ENCODE data around the gene TEKT3.

The TEKT3 gene

DNA sequence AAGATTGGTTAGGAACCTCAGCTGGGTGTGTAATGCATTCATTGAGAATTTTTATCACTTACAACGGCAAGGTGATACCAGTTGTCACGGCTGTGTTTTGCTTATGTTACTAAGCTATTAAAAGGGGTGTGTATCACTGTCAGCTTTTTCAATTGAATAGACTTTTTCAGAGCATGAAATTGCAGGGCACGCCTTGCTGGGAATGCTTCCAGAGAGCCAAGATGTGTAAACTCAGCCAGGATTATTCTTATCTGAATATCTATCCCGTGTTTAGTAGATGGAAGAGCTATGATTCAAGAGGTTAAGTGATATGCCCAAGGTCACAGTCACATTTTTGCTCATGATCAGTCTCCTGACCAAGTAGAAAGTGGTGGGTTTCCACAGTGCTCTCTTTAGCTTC is 6.6 kb upstream of the TEKT3 start:
- no peak for DNase-seq

DNA sequence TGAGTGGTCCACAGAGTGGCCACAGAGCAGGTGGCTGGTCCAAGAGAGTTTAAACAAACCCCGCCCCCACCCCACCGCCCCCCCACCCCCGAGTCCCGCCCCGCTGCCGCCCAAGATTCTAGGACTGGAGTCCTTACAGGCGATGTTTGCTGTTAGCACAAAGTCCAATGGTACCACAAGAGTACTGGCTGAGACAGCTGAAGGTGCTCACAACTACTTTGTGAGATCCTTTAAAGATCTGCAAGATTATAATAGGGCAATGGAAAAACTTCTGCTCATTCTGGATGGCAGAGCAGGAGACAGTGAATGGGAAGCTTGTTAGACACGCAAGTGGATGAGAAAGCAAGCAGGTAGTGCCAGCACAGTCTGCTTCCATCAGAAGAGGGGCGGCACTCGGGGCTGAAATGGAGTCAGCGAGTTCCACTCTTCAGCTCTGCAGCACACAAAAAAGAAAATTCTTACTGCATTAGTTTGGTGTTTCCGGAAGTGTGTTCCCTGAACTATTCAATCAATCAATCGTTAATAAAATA is 4.7 kb upstream of the TEKT3 start:
- no peak for DNase-seq

DNA sequence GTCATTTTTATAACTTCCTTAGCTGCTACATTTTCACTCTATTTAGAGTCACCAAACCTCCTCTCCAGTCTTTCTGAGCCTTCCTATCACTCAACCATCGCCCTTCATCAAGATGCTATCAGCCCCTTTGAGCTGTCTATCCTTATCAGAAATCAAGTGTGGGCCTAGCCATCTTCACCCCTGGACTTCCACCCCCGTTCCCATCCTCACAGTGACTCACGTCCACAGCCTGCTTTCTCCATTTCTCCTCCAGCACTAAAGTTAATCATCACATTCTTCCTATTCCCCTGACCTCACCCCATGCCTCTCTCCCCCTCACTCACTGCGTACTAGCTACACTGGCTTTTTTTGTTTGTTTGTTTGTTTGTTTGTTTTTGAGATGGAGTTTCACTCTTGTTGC is 2.4 kb upstream of the TEKT3 start:
- DNase-seq: no peak

DNA sequence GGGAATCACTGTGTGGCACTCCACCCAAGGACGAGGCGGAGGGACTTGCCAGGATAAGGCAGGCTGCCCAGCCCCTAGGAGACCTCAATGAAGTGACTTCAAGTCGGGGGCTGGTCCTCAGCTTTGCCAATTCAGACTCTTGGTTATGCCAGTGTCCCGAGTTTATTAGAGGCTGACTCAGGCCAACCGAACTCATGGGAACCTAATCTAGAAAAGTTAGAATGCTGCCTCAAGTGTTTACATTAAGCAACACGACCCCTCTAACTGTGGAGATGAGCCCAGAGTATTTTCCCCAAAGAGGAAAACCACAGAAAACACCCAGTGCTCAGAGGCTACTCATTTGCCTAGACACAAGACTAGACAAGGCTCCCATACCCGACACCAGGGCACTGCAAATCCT is 1.1 kb upstream of the TEKT3 start:
- DNase-seq: no peak

DNA sequence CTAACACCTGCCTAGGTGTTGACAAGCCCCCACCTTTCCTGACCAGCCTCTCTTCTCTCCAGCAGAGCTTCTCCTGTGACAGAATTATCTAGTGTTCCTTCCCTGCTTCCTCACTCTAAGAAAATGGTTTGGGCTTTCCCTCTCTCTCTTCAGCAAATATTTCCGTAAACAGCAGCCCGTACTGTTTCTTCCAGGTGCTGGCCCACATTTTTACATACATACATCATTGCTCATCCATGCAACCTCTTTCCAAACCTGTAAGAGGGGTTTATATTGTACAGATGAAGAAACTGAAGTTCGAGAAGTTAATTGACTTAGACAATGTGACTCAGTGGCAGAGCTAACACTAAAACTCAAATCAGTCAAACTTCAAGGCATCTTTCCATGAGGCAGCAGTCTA is 569 bp upstream of the TEKT3 start:
- DNase-seq: no peak

DNA sequence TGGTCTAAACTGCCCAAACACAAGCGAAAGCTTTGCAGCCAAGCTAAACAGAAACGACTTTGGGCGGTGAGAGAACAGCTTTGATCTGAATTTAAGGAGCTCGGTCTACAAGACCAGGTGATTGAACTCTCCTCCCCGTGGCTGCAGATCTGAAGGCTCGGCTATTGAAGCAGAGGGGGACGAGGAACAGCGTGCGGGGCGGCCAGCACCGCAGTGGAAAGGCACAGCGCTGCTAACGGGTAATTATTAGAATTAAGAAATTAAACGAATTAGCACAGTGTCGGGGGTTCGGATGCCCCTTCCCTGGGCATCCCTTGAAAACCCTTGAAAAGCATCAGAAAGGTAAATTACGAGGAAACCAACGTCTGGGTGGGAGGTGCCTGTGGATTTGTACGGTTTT is 431 bp downstream of the TEKT3 start:
- DNase-seq: no peak

DNA sequence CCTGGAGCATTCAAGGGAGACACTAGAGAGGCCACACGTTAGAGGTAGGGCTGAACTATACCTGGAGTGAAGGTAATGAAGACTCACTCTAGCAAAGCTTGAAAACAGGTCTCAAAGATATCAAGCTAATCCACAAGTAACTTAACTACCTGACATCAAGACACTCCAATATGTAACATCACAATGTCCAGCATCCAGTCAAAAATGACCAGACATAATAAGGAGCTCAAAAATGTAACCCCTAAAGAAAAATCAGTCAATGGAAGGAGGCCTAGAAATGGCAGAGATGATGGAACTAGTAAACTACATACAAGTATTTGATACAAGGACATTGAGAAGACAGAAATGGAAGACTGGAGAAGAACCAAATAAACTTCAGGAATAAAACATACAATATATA is 6.0 kb downstream of the TEKT3 start:
- DNase-seq: no peak

DNA sequence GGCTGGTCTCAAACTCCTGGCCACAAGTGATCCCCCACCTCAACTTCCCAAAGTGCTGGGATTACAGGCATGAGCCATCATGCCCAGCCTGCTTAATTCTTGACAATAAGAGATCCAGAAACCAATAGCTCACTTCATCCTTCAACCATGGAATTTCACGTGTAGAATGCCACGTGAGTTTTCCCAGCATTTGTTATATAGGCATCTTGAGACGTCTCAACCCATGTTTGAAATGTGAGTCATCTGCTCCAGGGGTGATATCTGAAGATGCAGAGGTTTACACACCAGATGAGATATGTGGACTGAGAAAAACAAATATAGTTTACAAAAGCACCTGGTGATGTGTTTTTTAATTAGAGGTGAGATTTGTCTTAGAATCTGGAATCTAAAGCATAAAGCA is 7.1 kb downstream of the TEKT3 start:
- no peak for DNase-seq

DNA sequence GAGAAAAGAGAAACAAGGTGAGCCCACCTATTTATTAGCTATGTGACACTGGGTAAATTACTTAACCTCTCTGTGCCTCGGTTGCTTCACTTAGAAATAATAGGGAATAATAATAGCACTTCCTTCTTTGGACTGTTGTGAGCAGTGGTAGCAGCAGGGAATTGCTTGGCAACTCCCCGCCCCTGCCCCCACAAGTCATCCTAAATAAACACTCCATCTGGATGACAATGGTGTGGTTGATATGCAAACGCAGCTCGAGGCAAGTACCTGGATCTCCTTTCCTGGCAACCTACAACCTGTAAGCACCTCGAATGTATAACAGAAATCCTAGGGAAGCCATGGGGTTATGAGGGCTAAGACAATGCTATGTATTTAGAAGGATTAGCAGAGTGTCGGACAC is 9.1 kb downstream of the TEKT3 start:
- no peak for DNase-seq

DNA sequence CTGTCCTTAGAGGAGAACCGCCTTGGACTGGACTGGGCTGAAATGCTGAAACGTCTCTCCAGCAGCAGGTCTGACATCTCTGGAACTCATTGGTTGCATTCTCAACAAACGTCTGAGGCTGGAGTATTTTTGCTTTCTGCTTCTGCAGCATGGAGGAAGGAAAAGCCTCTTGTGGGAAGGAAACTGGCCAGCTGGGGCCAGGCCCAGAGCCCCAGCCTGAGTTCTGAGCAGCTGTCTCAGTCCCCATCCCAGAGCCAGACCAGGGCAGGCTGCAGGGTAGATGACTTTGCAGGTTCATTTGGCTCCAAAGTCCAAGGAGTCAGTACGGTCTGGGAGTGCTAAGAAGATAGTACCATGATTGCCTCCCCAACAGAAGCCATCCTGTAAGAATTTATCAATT is 18.3 kb downstream of the TEKT3 start:
- no peak for DNase-seq

DNA sequence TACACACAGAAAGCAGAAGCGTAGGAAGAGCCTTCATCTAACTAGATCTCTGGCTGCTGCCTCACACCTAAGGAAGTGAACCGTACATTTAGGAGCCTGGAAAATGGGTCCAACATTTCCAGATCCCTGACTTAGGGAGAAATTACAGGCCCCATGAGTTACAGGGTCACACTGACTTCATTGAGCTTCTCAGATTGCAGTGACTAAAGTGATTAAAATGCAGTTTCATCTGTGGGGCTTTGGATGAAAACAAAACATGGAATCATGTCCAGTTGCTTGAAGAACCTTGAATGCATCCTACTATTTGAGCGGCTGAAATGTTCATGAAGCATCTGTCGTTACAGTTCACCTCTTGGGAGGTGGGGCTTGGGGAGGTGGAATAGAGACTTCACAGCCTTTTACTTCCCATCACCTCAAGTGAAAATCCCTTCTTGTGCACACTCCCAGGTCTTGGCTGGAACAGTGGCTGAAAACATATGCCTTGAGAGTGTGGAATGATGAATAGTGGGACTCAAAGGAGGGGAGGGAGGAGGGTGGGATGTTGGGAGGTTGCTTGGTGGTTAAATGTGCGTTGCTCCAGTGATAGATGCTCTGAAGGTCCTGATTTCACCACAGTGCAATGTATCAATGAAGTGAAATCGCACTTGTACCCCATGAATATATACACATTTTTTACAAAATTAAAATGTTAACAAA is 19.7 kb downstream of the TEKT3 start:
- DNase-seq: no peak

DNA sequence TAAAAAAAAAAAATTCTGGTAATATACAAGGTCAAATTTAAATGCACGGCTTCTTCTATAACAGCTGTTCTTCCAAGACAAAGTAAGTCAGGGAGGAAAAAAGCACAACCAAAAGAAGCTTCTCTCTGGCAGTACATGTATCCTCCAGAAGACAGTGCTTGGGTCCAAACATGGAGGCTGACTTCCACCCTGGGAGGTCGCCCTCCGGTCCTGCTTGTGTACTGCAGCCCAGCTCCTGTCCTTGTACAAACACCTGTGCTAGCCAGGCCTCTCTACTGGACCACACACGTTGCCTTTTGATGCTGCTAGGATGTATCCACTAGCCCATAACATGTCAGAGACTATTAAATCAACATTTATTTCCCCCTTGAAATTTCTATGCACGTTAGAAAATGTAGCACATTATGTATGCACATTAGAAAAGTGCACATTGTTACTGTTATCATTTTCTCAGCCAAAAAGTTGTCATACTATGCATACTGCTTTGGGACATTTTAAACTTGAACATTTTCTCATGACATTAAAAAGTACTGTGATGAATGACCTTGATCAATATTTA is 21.9 kb downstream of the TEKT3 start:
- DNase-seq: no peak

DNA sequence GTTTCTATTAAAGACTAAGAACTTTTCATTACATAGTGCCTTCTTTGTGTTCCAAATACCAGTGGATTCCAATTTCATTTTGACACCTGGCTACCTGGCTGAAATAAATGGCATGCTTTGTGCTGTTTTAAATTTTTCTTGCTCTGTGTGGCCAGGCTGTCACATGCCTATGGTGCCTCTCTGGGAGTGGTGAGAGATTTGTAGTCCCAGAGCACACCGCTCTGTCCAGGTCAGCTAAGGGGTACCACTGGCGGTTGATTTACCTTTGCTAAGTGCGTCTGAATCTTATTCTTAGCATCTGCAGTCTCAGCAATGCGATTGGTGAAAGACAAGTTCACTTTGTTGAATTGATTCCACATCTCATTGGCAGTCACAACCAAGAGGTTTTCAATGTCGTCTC is 29.4 kb downstream of the TEKT3 start:
- DNase-seq: no peak

DNA sequence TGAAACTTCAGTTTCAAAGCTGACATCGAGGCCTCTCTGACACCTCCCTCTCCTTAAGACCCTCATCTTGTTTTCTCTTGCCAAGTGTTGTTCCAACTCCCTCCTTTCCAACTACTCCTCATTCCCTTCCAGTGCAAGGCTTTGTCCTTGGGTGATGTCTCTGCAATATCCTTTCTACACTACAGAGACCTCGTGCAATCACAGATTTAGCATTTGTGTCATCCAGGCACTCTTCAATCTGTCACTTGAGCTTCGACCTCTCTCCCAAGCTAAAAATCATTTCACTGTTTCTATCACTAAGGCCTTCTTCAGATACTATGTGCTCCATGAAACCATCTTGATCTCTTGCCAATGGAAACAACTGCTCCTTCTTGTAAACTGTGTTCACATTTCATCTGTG is 31.6 kb downstream of the TEKT3 start:
- DNase-seq: no peak

DNA sequence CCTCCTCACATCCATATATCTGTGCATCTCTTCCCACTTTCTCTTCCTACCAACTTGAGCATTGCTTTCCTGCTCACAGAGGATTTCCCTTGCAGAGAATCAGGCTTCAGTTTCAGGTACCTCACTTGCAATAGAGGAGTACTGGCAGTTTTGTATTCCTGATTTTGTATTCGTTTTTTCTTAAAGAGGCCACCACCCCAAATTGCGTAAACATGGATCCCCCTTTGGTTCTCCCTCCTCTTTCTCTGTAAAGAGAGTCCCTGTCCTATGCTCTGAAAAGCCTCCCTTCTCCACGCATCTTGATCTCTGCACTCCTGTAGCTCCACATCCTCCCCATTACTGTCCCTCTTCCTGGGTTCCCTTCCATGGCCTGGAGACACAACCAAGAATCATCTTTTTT is 32.2 kb downstream of the TEKT3 start:
- no peak for DNase-seq

DNA sequence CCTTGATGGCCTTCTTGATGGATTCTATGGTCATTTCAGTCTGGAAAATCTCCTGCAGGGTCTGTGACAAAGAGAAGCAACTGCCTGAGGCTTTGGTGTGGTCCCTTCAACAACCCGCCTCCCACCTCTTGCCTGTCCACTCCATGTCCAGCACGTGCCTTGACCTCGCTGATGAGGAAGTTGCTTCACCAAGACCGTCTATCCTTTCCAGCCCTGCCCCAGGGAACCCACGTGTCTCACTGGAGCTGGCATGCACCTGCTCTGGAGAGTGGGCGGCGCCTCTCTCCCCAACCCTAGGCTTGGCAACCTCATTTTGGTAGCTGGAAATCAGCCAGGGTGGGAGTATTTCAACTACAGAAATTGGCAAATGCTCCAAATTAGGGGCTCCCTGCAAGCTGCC is 32.6 kb downstream of the TEKT3 start:
- DNase-seq: no peak

DNA sequence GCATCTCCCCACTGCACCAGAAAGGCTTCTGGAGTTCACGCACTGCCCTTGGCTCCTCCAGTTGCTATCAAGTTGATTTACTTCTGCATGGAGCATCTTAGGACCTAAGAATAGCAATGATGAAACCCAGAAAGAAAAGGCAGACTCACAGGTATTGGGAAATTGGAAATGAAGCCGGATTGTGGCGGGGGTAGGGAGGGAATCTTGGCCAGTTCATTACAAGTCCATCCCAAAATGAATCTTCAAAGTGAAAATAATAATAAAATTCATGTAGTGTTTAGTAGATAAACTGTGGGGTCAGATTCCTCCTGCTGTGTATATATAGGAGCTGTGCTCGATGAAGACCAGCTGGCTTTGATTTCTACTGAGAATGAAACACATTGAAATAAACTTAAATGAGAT is 33.7 kb downstream of the TEKT3 start:
- no peak for DNase-seq

DNA sequence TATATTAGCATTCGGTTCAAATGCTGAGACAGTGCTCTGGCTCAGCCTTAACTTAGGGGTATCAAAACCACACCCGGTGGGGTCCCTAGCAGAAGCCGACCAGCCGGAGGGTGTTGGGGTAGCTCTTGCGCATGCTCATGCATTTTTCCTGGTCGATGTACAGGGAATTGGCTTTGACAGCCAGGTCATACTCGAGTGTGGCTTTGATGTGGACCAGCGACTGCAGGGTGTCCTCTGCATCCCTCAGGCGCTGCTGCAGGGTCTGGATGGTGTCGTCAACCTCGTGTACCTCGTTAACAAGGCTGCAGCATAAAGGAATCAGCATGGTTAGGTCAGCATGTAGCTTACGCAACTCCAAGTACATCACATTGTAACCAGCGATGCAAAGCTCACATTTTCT is 37.5 kb downstream of the TEKT3 start:
- DNase-seq: no peak

DNA sequence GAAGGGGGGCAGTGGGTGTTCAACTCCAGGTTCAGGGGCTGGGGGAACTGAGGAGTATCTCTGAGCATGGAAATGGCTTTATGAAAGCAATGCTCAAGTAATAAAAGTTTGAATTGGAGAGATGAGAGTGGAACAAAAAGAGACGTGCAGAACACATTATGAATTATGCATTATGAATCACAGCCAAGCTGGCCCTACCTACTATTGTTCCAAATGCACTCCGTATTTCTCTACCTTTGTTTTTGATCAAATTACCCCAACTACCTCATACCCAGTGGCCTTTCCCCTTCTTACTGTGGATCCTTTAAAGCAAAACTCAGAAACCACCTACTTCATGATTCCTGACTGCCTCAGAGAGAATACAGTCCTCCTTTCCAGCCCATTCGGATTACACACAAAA is 38.1 kb downstream of the TEKT3 start:
- DNase-seq: no peak

DNA sequence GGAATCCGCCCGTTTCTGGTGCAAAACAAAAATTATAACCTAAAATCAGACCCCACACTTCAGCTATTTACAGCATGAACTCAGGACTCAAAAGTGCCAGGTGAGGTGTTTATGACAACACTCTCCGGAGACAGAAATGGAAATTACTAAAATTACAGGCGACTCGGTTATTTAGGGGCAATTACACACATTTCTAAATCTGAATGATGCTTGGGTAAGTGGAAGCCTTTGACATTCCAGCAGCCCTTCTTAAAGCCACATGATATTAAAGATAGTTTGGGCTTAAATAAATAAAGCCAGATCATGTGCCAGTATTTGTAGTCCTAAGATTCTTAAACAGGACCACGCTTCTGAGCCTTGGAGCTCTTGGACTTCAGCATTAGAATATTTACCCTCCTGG is 39.6 kb downstream of the TEKT3 start:
- DNase-seq: no peak

DNA sequence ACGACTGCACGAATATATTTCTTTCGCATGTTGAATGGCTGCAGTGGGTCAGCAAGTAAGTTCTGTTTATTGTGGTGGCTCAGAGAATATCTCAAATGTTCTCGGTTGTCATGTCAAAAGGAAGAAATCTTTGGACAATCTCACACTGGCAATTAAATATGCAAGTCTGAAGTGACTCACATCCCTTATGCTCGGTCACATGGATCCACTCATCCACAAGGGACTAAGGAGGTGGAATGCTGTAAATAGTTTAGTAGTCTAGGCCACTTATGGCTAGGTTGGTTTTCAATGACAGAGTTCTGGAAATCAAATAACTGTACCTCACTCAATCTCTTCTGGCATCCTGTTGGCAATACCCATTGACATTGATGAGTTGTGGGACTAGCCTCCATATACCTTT is 43.2 kb downstream of the TEKT3 start:
- DNase-seq: no peak

DNA sequence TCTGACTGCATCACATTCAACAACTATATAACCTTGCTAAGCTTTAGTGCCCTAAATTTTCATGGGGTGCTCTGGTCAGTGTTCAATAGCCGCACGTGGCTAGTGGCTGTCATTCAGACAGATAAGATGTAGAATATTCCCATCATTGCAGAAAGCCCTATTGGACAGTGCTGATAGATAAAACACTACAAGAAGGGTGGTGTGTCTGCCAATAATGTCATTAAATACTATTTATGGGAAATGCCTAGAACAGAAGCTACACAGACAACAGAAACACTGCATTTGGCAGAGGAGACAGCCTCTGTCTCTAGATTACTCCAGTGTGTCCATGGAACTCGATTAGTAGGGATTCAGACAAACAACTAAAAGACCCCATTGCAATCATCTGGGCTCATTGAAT is 47.8 kb downstream of the TEKT3 start:
- DNase-seq: no peak

DNA sequence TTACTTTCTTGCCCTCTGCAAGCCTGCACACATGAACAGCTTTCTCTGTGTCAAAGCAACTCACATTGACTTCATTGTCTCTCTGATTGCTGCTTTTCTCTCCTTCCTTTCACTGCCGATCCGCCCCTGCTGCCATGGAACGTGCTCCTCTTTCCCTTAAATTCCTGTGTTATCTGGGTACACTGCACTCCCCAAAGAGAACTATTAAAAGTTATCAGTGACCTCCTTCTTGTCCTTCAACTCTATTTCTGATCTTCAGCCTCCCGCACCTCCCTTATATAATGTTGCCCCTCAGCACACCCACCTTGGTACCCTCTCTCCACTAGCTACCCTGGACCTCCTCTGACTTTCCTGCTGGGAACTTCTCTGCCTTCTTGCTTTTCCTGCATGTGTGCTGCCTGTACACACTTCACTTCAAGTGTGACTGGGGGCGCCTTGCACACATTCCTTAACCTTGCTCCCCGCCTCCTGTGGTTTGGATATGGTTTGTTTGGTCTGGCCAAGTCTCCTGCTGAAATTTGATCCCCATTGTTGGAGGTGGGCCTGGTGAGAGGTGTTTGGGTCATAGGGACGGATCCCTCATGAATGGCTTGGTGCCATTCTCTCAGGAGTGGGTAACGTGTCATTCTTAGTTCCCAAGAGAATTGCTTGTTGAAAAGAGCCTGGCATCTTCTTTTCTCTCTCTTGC is 49.6 kb downstream of the TEKT3 start:
- DNase-seq: no peak

DNA sequence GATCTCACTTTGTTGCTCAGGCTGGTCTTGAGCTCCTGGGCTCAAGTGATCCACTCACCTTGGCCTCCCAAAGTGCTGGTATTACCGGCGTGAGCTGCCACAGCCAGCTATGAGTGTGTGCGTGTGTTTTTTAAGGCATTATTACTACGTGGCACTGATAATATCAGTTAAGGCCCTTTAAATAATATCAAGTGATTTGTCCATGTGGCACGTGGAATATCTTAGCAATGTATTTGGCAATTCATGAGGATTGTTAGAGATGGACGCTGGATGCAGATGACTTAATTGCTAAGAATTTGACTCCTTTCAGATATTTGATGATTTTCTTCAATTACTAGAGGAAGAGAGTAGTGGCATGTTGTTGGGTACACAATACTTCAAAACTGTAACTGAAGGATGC is 50.8 kb downstream of the TEKT3 start:
- no peak for DNase-seq
